Measurements from ENCODE around the gene KLHL33.

- TF ChIP-seq CTCF (IDR thresholded peaks at IDR 0.05) (no peak), POLR2AphosphoS5 (IDR thresholded peaks at IDR 0.05) (no peak)
Measured at GRCh38 chr14:20472536-20473169, 36.7 kb upstream of the KLHL33 start.

All from stomach (tissue), 4 donors.